Loucy (cell line): ENCODE measurements around the gene FRMD4A.

Experiments used
- H2AFZ ChIP-seq: fragments of 200-600 bp; sonication (generic); 2 replicates; pipeline ENCODE4 v1.6.0; 2016; ENCODE audit warnings: antibody characterized with exemption, mild to moderate bottlenecking, low read length, moderate library complexity
- H3F3A ChIP-seq: fragments of 200-600 bp; 2 replicates; pipeline ENCODE4 v1.6.0; 2016; ENCODE audit warnings: antibody characterized with exemption, low read depth, mild to moderate bottlenecking
- H3K27me3 ChIP-seq: fragments of 200-600 bp; sonication (generic); 2 replicates; pipeline ENCODE4 v1.6.1; 2014; ENCODE audit warnings: low read length, mild to moderate bottlenecking; ENCODE audit not compliant: insufficient read depth, poor library complexity, severe bottlenecking
- H3K36me3 ChIP-seq: fragments of 200-600 bp; sonication (generic); 2 replicates; pipeline ENCODE4 v1.6.1; 2016; ENCODE audit warnings: low read length; ENCODE audit not compliant: insufficient read depth
- H3K4me1 ChIP-seq: fragments of 200-600 bp; sonication (generic); 2 replicates; pipeline ENCODE4 v1.5.1; 2014; ENCODE audit warnings: low read length, mild to moderate bottlenecking; ENCODE audit not compliant: insufficient read depth, poor library complexity, severe bottlenecking
- H3K4me2 ChIP-seq: fragments of 200-600 bp; sonication (generic); 2 replicates; pipeline ENCODE4 v1.6.0; 2014; ENCODE audit warnings: antibody characterized with exemption, low read length, low read depth, mild to moderate bottlenecking; ENCODE audit not compliant: poor library complexity, severe bottlenecking
- H3K4me3 ChIP-seq: fragments of 200-600 bp; sonication (generic); 2 replicates; pipeline ENCODE4 v1.5.1; 2014; ENCODE audit warnings: low read length, mild to moderate bottlenecking, mixed read lengths; ENCODE audit not compliant: poor library complexity, severe bottlenecking
- H3K79me2 ChIP-seq: fragments of 200-600 bp; sonication (generic); 2 replicates; pipeline ENCODE4 v1.6.1; 2014; ENCODE audit warnings: low read length; ENCODE audit not compliant: insufficient read depth
- H3K9ac ChIP-seq: fragments of 200-600 bp; sonication (generic); 2 replicates; pipeline ENCODE4 v1.6.0; 2014; ENCODE audit warnings: mild to moderate bottlenecking, low read depth, low read length, moderate library complexity; ENCODE audit not compliant: poor library complexity, severe bottlenecking
- H3K9me2 ChIP-seq: fragments of 200-600 bp; sonication (generic); replicated peaks from 2 replicates; pipeline ENCODE4 v1.6.1; 2016; ENCODE audit warnings: low read depth, low read length, mixed read lengths
- H3K9me3 ChIP-seq: fragments of 200-600 bp; sonication (generic); 2 replicates; pipeline ENCODE4 v1.6.1; 2014; ENCODE audit warnings: mild to moderate bottlenecking, antibody characterized with exemption, low read length, low read depth; ENCODE audit not compliant: insufficient read depth
- H4K20me1 ChIP-seq: fragments of 200-600 bp; sonication (generic); 2 replicates; pipeline ENCODE4 v1.6.0; 2014; ENCODE audit warnings: antibody characterized with exemption, low read length, mild to moderate bottlenecking; ENCODE audit not compliant: insufficient read depth, poor library complexity, severe bottlenecking
- EZH2phosphoT487 ChIP-seq: fragments of 200-600 bp; IDR thresholded peaks from 2 replicates; pipeline ENCODE4 v1.6.1; 2018; ENCODE audit warnings: antibody characterized with exemption, mild to moderate bottlenecking, moderate library complexity, borderline replicate concordance
- TF ChIP-seq, protein P1 (sequence below): fragments of 200-600 bp; sonication (generic); conservative IDR thresholded peaks from 2 replicates; pipeline ENCODE4 v1.5.1; 2014; ENCODE audit warnings: mild to moderate bottlenecking, antibody characterized with exemption, low read length

The FRMD4A gene

DNA sequence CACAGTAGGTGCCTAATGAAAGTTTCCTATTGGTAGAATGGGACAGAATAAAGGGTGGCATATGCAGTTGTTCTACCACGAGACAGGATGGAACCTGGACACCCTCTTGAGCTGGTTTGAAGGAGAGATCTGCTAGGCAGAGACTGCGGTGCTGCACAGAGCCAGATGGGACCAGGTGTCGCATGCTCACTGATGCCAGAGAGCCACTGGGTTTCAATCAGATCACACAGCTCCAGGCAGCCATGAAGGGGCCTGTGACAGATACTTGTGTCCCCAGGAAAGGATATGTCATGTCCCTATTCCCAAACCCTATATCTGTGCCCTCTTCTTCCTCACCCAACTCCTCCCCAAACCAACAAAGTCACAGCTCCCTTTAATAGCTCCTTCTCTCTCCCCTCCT, 508.2 kb downstream of the FRMD4A start:
- no peaks in the 10 kb centered on the region for H3K27me3 ChIP-seq
- no peaks in the 10 kb centered on the region for H3K9me2 ChIP-seq
- peaks cover 10% of the 10 kb centered on the region for H3K4me1 ChIP-seq
- H3K79me2 ChIP-seq = no peaks in the 10 kb centered on the region
- no peaks in the 10 kb centered on the region for H3K36me3 ChIP-seq
- no peak overlapping the region for H3K9ac ChIP-seq
- no peak overlapping the region for H2AFZ ChIP-seq
- H3K9me3 ChIP-seq = no peaks in the 10 kb centered on the region
- no peak overlapping the region for H3K4me3 ChIP-seq
- H3K4me2 ChIP-seq = no peak overlapping the region
- no peak for TF ChIP-seq EZH2phosphoT487
- TF ChIP-seq, protein P1, sequence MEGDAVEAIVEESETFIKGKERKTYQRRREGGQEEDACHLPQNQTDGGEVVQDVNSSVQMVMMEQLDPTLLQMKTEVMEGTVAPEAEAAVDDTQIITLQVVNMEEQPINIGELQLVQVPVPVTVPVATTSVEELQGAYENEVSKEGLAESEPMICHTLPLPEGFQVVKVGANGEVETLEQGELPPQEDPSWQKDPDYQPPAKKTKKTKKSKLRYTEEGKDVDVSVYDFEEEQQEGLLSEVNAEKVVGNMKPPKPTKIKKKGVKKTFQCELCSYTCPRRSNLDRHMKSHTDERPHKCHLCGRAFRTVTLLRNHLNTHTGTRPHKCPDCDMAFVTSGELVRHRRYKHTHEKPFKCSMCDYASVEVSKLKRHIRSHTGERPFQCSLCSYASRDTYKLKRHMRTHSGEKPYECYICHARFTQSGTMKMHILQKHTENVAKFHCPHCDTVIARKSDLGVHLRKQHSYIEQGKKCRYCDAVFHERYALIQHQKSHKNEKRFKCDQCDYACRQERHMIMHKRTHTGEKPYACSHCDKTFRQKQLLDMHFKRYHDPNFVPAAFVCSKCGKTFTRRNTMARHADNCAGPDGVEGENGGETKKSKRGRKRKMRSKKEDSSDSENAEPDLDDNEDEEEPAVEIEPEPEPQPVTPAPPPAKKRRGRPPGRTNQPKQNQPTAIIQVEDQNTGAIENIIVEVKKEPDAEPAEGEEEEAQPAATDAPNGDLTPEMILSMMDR = no peak
- H4K20me1 ChIP-seq = no peaks in the 10 kb centered on the region
- H3F3A ChIP-seq = no peaks in the 10 kb centered on the region

DNA sequence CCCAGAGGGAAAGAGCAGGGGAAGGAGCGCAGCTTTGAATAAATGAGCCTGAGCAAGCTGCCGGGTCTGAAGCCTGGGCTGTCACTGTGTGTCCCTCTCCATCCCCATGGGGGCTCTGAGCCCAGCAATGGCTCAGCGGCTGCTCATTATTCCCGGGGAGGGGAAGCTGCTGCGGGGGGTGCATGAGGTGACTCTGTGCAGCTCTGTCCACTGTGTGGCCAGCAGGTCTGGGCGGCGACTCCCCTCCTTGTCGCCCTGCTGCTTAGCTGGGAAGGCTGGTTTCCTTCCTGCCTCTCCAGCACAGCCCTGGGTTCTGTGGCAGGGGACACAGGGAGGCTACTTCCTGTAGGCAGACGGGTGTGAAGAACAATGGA, 509.8 kb downstream of the FRMD4A start:
- TF ChIP-seq, protein P1 = no peak
- no peak for TF ChIP-seq EZH2phosphoT487
- Histone ChIP-seq H3F3A (no peaks in the 10 kb centered on the region), H3K9me2 (no peaks in the 10 kb centered on the region), H2AFZ (no peak overlapping the region), H3K9ac (no peak overlapping the region), H3K4me1 (peaks cover 10% of the 10 kb centered on the region), H3K79me2 (no peaks in the 10 kb centered on the region), H3K9me3 (no peaks in the 10 kb centered on the region), H3K4me2 (no peak overlapping the region), H3K36me3 (no peaks in the 10 kb centered on the region), H3K4me3 (no peak overlapping the region), H3K27me3 (no peaks in the 10 kb centered on the region), H4K20me1 (no peaks in the 10 kb centered on the region)

DNA sequence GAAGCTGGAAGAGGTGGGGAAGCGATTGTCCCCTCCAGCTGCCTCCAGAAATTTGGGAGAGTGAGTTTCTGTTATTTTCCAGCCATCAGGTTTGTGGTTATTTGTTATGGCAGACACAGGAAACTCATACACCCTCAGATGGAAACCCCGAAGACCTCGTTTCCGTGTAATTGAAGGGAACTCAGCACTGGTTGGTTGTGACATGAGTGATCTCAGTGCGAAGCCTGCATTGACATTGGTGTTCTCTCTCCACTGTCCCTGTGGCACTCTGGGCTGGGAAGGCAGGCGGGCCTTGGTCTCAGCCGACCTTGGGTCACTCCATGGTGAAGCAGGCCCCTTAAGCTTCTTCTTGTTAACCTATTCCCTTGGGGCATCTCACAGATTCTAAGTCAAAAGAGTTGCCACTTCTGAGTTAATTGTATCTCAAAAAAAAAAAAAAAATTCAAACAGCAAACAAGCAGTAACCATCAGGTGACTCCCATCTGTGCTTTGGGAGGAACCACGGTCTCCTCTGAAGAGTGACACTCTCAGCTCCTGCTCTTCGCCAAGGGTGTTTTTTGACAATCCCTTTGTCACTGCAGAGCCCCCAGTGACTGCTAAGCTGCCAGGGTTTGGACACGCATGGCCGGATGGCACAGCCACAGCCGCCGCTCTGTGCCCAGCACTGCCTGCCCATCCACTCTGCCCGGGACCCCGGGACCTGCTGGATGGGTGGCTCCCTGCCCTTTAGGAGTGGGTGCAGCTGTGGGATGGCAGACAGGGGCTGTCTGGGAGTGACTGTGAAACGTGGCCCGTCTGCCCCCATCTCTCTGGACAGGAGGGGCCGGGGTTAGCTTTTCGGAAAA, 510.4 kb downstream of the FRMD4A start:
- TF ChIP-seq, protein P1 = no peak
- TF ChIP-seq EZH2phosphoT487 = no peak
- Histone ChIP-seq H2AFZ (0 out of 2 replicates have a peak overlapping the region, but pooled peaks have one; percentile 6), H3K27me3 (no peaks in the 10 kb centered on the region), H3K9ac (no peak overlapping the region), H3K4me2 (no peak overlapping the region), H3K9me2 (no peaks in the 10 kb centered on the region), H3K9me3 (no peaks in the 10 kb centered on the region), H4K20me1 (no peaks in the 10 kb centered on the region), H3K79me2 (no peaks in the 10 kb centered on the region), H3F3A (no peaks in the 10 kb centered on the region), H3K4me3 (no peak overlapping the region), H3K36me3 (no peaks in the 10 kb centered on the region), H3K4me1 (peaks cover 10% of the 10 kb centered on the region)
